WI38 (cell line): Measurements from ENCODE around the gene FAM111A.

ENCODE experiments used
- H3K4me3 ChIP-seq: 2 replicates; pipeline ENCODE4 v1.5.1; 2011; ENCODE audit warnings: low read depth, mild to moderate bottlenecking, control low read depth, low read length
- CTCF ChIP-seq: IDR thresholded peaks from 2 replicates; pipeline ENCODE4 v1.5.1; 2012; ENCODE audit warnings: low read depth, mild to moderate bottlenecking, control low read depth, low read length

FAM111A gene

DNA sequence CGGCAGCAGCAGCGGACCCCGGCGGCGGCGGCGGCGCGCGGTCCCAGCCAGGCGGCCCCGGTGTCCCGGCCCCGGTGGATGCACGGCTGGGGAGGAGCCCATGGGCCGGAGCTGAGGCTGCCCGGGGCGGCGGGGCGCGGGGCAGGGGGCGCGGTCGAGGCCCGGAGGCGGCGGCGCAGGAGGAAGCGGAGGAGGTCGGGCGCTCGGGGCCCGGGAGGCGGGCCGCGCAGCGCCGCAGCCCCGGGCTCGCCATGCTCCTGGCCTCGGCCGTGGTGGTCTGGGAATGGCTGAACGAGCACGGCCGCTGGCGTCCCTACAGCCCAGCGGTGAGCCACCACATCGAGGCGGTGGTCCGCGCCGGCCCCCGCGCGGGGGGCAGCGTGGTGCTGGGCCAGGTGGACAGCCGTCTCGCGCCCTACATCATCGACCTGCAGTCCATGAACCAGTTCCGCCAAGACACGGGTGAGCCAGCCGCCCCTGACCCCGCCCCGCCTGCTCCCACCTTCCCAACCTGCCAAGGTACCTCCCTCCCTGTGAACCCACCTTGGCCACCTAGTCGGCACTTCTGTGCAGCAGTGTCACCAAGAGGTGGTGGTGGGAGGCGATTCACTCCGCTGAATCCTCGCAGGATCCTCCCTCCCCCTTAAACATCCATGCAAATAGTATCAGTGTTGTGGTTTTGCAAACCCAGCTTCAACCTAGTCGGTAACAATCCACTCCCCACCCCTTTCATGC, 29.9 kb downstream of the FAM111A start:
- TF ChIP-seq CTCF: no peak
- peak overlapping the region; percentile 82 for H3K4me3 ChIP-seq

DNA sequence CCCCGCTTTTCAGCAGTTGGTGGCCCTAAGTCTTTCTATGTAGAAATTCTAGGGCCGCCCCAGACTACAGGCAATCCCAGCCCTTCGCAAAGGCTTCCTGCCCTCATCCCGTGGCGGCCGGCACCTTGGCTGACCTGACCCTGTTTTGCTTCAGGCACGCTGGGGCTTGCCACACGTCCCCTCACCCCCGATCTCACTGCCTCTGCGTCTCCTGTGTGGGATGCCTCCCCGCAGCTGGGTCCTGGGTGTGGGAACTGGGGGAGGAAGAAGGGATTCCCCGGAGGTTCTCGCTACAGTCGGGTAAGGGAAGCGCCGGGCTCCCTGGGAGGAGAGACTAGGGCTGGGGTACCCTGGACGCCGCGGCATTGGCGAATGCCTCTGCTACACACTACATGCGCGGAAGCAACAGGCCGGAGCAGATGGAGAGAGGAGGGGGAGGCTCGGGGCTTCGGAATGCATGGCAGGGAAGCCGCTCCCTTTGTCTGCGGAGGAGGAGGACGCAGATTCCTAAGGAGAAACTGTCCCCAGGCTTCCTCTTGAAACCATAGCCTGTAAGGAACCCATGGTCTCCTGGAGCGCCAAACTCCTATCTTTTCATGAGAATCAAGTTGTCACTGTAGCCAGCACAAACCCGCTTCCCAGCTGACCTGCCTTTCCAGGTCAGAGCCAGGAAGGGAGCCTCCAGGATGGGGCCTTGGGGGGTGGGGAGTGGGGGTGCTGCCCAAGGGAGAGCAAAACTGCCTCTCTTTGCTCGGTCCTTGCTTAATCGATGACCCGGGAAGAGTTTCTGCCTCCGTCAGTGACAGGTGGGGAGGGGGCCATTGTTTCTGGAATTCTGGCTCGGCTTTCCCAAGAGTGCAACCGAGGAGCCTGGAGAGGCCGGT, 30.7 kb downstream of the FAM111A start:
- TF ChIP-seq CTCF: no peak
- peak overlapping the region; percentile 82 for H3K4me3 ChIP-seq

DNA sequence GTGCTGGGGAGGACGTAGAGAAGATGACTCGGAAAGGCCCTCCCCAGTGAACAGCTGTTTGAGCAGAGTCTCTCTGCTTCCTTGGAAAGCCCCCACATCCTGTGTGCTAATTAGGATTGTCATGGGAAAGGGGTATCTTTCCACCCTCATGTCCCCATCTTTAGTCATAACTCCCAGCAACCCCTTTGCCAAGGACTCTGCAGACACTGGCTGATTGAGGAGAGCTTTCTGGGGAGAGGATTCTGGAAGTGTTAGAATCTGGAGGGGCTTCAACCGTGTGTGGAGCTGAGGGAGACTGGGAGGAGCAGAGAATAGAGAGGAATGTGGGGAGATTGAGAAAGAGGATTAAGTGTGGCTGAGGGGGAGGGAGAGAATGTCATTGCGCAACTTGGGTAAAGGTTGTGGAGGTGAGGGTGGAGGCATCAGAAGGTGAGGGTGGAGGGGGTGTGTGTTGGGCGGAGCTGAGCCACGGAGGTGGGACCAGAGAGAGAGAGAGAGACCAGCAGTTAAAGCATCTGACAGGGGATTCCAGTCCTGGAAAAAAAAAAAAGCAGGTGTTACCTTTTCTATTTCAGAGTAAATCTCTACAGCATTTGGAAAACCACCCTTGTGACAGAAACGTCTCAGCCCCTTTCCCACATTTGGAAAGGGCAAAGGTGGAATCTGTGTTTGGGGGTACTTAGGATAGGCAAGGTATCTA, 31.5 kb downstream of the FAM111A start:
- H3K4me3 ChIP-seq: peak overlapping the region; percentile 82
- no peak for TF ChIP-seq CTCF

GRCh38 chr11:59174664-59175033, 32.0 kb downstream of the FAM111A start:
- peak overlapping the region; percentile 82; the same call in 1 of the 2 replicates for H3K4me3 ChIP-seq
- no peak for TF ChIP-seq CTCF

- no peak for TF ChIP-seq CTCF
- H3K4me3 ChIP-seq: no peak overlapping the region
Observed at GRCh38 chr11:59175091-59175501, 32.4 kb downstream of the FAM111A start.

- no peak for TF ChIP-seq CTCF
- no peak overlapping the region for H3K4me3 ChIP-seq
Observed at GRCh38 chr11:59176330-59176729, 33.7 kb downstream of the FAM111A start.
